GM18507 (cell line): ENCODE results near the gene ENTR1.

ENCODE experiments used
- DNase-seq: peaks from one replicate; pipeline ENCODE4 v3.0.0; 2011; ENCODE audit warnings: low read depth; ENCODE audit not compliant: insufficient read length; ENCODE audit errors: extremely low spot score
- FAIRE-seq: peaks from 2 replicates; lab custom pipeline; 2011; peaks lifted over from hg19 to GRCh38; lab: Jason Lieb, UNC

Gene ENTR1

GRCh38 chr9:136353757-136354488 lies 56.5 kb downstream of the ENTR1 start:
- DNase-seq (no peak), FAIRE-seq (no peak)

DNA sequence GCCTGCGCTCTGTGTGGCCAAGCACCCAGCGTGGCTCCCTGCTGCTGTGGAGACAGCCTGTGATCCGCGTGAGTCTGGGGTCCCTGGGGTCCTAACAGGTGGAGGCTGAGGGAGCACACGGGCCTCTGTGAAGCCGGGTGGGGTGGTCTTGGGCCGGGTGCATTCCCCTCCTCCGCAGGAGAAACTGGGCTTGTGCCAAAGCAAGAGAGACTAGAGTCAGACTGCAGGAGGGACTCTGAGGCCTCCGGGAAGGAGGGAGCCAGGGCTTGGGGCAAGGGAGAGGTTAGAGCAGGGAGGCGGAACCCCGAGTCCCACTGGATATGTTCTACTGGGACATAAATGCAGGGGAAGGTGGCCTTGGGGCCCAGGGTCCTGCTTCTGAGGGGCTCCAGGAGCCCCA lies 57.3 kb downstream of the ENTR1 start:
- FAIRE-seq (no peak), DNase-seq (no peak)

DNA sequence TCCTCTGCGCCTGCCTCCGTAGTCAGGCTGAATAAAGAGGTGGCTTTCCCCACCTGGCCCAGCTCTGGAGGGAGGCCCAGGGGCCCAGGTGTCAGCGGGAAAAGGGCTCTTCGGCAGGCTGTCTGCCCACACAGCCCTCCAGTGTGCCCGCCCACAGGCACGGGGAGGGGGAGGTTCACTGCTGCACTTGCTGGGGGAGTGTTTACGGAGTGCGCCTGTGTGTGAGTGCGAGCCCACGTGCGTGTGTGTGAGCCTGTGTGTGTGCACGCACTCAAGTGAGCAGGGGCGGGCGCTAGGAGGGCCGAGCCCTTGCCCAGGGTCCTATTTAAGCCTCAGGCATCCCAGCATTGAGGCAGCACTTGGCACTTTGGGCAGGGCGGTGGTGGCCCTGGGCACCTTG lies 57.7 kb downstream of the ENTR1 start:
- no peak for DNase-seq
- FAIRE-seq, result no peak
